DND-41 (cell line): ENCODE data around the gene SKIDA1.

Experiments used
- CTCF ChIP-seq: IDR thresholded peaks from 2 replicates; pipeline ENCODE4 v1.5.1; 2012; ENCODE audit warnings: borderline replicate concordance, low read length, moderate library complexity, mild to moderate bottlenecking; ENCODE audit not compliant: poor library complexity, severe bottlenecking; ENCODE audit errors: extremely low read depth
- EZH2 ChIP-seq: IDR thresholded peaks from 3 replicates; pipeline ENCODE4 v1.6.1; 2012; ENCODE audit warnings: borderline replicate concordance, low read depth, mild to moderate bottlenecking, moderate library complexity, low read length, inconsistent platforms; ENCODE audit not compliant: severe bottlenecking

- TF ChIP-seq CTCF (no peak), EZH2 (no peak)
Observed at GRCh38 chr10:21536874-21537273, 11.4 kb upstream of the SKIDA1 start.
